LNCaP clone FGC (cell line): Measurements from ENCODE around the gene RFPL3.

Source experiments
- DNase-seq: peaks from one replicate; pipeline ENCODE4 v3.0.0-alpha.2; 2011; ENCODE audit warnings: low read depth
- H3K4me3 ChIP-seq: 2 replicates; pipeline ENCODE4 v1.5.1; 2011; ENCODE audit warnings: mild to moderate bottlenecking, low read depth, low read length, control low read depth
- CTCF ChIP-seq: IDR thresholded peaks from 2 replicates; pipeline ENCODE4 v1.5.1; 2012; ENCODE audit warnings: mild to moderate bottlenecking; ENCODE audit not compliant: control insufficient read depth, insufficient read depth; ENCODE audit errors: extremely low read depth

The RFPL3 gene

GRCh38 chr22:32313532-32313931 is 44.1 kb upstream of the RFPL3 start:
- no peak for TF ChIP-seq CTCF

DNA sequence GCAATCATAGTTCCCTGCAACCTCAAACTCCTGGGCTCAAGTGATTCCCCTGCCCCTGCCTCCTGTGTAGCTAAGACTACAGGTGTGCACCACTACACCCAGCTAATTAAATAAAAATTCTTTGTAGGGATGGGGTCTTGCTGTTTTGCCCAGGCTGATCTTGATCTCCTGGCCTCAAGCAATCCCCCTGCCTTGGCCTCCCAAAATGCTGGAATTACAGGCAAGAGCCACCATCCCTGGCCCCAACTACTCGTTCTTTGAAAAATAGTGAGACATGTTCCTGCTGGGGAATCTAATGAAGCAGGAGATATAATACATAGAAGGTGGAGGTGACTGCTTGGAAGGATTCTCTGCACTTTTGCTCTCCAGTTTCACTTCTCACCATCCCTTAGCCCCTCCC is 40.1 kb upstream of the RFPL3 start:
- TF ChIP-seq CTCF, result no peak
- no peak for DNase-seq
- H3K4me3 ChIP-seq, result no peak overlapping the region

More at GRCh38 chr22:32313532-32313931, 44.1 kb upstream of the RFPL3 start:
- no peak overlapping the region for H3K4me3 ChIP-seq
- DNase-seq, result no peak

DNA sequence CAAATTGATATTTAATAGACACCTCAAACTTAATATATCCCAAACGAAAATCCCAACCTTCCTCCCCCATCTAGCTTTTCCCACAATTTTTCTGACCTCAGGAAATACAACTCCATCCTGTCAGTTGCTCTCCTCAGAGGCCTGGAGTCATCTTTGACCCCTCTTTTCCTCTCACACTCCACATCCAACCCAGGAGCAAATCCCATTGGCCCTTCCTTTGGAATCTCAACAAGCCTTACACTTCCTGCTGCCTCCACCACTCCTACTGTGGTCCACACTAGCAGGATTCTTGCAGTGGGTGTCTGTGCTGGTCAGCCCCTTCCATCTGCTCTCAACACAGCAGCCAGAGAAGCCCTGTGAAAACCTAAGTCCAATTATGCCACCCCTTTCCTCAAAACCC is 39.3 kb upstream of the RFPL3 start:
- TF ChIP-seq CTCF, result no peak
- H3K4me3 ChIP-seq, result no peak overlapping the region
- DNase-seq, result no peak

GRCh38 chr22:32319861-32320406 is 37.7 kb upstream of the RFPL3 start:
- TF ChIP-seq CTCF, result no peak
- H3K4me3 ChIP-seq, result no peak overlapping the region
- no peak for DNase-seq

DNA sequence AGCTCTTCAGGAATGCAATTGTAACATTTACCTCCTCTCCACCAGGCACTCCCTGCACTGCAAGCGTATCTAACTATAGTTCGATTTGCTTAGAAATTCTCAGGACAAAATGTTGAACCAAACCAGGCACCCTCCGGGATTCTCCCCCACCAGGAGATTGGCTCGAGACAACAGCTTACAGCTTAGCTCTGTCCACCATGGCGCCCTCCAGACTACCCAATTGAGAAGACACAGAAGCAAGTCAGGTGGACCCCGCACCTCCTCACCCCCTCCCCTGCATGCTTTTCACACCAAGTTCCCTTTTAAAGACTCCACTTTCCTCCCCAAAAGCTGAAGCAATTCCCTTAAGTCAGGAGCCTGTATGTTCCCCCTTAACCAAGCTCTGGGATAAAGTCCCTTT is 34.7 kb upstream of the RFPL3 start:
- TF ChIP-seq CTCF, result no peak
- DNase-seq, result no peak
- H3K4me3 ChIP-seq, result no peak overlapping the region

DNA sequence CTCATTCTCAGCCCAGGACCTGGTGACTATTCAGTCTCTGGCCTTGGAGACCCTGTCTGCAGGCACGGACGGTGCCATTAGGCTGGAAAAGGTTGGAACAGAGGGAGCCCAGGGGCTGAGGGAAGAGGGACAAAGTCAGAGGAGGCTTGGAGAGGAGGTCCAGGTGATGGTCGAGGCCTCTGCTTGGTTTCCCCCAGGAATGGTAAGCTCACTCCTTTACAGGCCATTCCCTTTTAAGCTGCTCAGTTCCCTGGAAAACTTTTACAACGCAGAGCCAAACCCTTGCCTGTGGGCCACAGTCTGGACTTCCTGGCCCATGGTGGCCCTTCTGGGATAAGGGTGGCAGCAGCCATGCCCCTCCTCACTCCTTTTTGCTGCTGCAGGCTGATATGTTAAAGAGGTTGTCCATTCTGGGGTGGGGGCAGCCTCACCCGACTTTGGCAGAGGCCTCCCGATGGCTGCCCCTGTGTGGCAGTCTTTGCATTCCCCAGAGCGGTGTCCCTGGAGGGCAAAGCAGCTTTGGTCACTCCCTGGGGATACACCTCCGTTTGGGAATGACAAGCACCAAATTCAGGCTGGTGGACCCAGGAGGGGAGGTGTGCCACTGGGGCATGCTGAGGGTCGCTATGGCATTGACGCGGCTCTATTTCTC is 34.0 kb upstream of the RFPL3 start:
- no peak for DNase-seq
- TF ChIP-seq CTCF, result no peak
- no peak overlapping the region for H3K4me3 ChIP-seq
